Loucy (cell line): ENCODE measurements around the gene EPHB1.

Source experiments
- H2AFZ ChIP-seq: fragments of 200-600 bp; sonication (generic); 2 replicates; pipeline ENCODE4 v1.6.0; 2016; ENCODE audit warnings: antibody characterized with exemption, mild to moderate bottlenecking, low read length, moderate library complexity
- H3F3A ChIP-seq: fragments of 200-600 bp; 2 replicates; pipeline ENCODE4 v1.6.0; 2016; ENCODE audit warnings: antibody characterized with exemption, low read depth, mild to moderate bottlenecking
- H3K27me3 ChIP-seq: fragments of 200-600 bp; sonication (generic); 2 replicates; pipeline ENCODE4 v1.6.1; 2014; ENCODE audit warnings: low read length, mild to moderate bottlenecking; ENCODE audit not compliant: insufficient read depth, poor library complexity, severe bottlenecking
- H3K36me3 ChIP-seq: fragments of 200-600 bp; sonication (generic); 2 replicates; pipeline ENCODE4 v1.6.1; 2016; ENCODE audit warnings: low read length; ENCODE audit not compliant: insufficient read depth
- H3K4me1 ChIP-seq: fragments of 200-600 bp; sonication (generic); 2 replicates; pipeline ENCODE4 v1.5.1; 2014; ENCODE audit warnings: low read length, mild to moderate bottlenecking; ENCODE audit not compliant: insufficient read depth, poor library complexity, severe bottlenecking
- H3K4me2 ChIP-seq: fragments of 200-600 bp; sonication (generic); 2 replicates; pipeline ENCODE4 v1.6.0; 2014; ENCODE audit warnings: antibody characterized with exemption, low read length, low read depth, mild to moderate bottlenecking; ENCODE audit not compliant: poor library complexity, severe bottlenecking
- H3K4me3 ChIP-seq: fragments of 200-600 bp; sonication (generic); 2 replicates; pipeline ENCODE4 v1.5.1; 2014; ENCODE audit warnings: low read length, mild to moderate bottlenecking, mixed read lengths; ENCODE audit not compliant: poor library complexity, severe bottlenecking
- H3K79me2 ChIP-seq: fragments of 200-600 bp; sonication (generic); 2 replicates; pipeline ENCODE4 v1.6.1; 2014; ENCODE audit warnings: low read length; ENCODE audit not compliant: insufficient read depth
- H3K9ac ChIP-seq: fragments of 200-600 bp; sonication (generic); 2 replicates; pipeline ENCODE4 v1.6.0; 2014; ENCODE audit warnings: mild to moderate bottlenecking, low read depth, low read length, moderate library complexity; ENCODE audit not compliant: poor library complexity, severe bottlenecking
- H3K9me2 ChIP-seq: fragments of 200-600 bp; sonication (generic); replicated peaks from 2 replicates; pipeline ENCODE4 v1.6.1; 2016; ENCODE audit warnings: low read depth, low read length, mixed read lengths
- H3K9me3 ChIP-seq: fragments of 200-600 bp; sonication (generic); 2 replicates; pipeline ENCODE4 v1.6.1; 2014; ENCODE audit warnings: mild to moderate bottlenecking, antibody characterized with exemption, low read length, low read depth; ENCODE audit not compliant: insufficient read depth
- H4K20me1 ChIP-seq: fragments of 200-600 bp; sonication (generic); 2 replicates; pipeline ENCODE4 v1.6.0; 2014; ENCODE audit warnings: antibody characterized with exemption, low read length, mild to moderate bottlenecking; ENCODE audit not compliant: insufficient read depth, poor library complexity, severe bottlenecking
- EZH2phosphoT487 ChIP-seq: fragments of 200-600 bp; IDR thresholded peaks from 2 replicates; pipeline ENCODE4 v1.6.1; 2018; ENCODE audit warnings: antibody characterized with exemption, mild to moderate bottlenecking, moderate library complexity, borderline replicate concordance
- TF ChIP-seq, protein P1 (sequence below): fragments of 200-600 bp; sonication (generic); conservative IDR thresholded peaks from 2 replicates; pipeline ENCODE4 v1.5.1; 2014; ENCODE audit warnings: mild to moderate bottlenecking, antibody characterized with exemption, low read length

EPHB1 gene

DNA sequence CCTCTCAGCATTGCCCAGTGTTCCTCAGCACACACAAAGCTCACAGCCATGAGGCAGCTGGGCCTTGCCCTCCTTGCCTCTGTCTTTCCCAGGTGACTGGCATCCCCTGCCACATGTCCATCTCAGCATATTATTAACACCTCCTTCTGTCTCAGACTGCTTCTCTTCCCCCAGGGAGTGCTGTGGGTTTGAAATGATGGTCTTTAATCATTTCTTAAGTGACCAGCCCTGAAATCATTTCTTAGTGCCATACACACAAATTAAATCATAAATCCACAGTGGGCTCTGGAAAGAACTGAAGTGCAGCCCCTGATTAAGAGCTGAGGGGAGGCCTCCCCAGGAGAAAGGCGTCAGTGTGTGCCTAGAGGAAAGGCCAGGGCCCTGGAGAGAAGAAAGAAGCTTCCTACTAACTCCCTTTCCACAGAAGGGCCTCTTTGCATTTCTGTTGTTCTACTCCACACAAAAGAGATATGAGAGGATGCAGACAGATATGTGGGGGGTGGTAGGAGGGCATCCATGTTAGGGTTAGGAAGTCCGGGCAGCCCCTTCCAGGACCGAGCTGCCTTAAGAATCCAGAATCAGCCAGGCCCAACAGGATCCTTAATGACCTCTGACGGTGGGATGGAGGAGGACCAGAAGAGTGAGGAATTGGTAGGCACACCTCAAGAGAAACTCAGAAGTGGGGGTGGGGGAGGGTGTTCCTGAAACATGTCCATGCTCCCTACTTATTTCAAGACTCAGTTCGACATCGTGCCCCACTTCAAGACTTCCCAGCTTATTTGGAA lies 290.8 kb downstream of the EPHB1 start:
- no peaks in the 10 kb centered on the region for H4K20me1 ChIP-seq
- no peaks in the 10 kb centered on the region for H3F3A ChIP-seq
- no peaks in the 10 kb centered on the region for H3K79me2 ChIP-seq
- no peak overlapping the region for H3K4me3 ChIP-seq
- no peaks in the 10 kb centered on the region for H3K9me3 ChIP-seq
- no peaks in the 10 kb centered on the region for H3K27me3 ChIP-seq
- no peak overlapping the region for H3K9ac ChIP-seq
- H2AFZ ChIP-seq: no peak overlapping the region
- H3K4me1 ChIP-seq: no peaks in the 10 kb centered on the region
- no peak overlapping the region for H3K4me2 ChIP-seq
- no peaks in the 10 kb centered on the region for H3K36me3 ChIP-seq
- no peaks in the 10 kb centered on the region for H3K9me2 ChIP-seq
- TF ChIP-seq, protein P1, sequence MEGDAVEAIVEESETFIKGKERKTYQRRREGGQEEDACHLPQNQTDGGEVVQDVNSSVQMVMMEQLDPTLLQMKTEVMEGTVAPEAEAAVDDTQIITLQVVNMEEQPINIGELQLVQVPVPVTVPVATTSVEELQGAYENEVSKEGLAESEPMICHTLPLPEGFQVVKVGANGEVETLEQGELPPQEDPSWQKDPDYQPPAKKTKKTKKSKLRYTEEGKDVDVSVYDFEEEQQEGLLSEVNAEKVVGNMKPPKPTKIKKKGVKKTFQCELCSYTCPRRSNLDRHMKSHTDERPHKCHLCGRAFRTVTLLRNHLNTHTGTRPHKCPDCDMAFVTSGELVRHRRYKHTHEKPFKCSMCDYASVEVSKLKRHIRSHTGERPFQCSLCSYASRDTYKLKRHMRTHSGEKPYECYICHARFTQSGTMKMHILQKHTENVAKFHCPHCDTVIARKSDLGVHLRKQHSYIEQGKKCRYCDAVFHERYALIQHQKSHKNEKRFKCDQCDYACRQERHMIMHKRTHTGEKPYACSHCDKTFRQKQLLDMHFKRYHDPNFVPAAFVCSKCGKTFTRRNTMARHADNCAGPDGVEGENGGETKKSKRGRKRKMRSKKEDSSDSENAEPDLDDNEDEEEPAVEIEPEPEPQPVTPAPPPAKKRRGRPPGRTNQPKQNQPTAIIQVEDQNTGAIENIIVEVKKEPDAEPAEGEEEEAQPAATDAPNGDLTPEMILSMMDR: no peak
- TF ChIP-seq EZH2phosphoT487: no peak

DNA sequence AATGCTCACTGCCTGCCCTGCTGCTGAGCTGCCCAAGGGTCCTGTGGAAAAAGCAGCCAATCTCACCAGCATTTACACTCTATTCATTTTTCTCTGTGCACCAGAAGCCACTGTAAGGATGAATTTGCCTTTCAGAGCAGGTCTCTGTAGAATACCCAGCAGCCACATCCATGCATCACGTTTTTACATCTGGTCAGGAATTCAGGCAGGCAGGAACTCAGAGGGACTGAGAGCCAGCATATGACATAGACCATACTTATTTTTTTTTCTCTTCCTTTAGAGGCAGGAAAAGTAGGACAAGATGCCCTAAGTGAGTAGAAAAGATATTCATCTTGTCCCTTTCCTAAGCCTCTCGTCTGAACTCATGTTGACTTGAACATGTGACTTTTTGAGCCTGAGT lies 292.7 kb downstream of the EPHB1 start:
- H3K27me3 ChIP-seq: no peaks in the 10 kb centered on the region
- H3K79me2 ChIP-seq: no peaks in the 10 kb centered on the region
- H3K4me3 ChIP-seq: no peak overlapping the region
- H3K4me1 ChIP-seq: no peaks in the 10 kb centered on the region
- H4K20me1 ChIP-seq: no peaks in the 10 kb centered on the region
- H3K9ac ChIP-seq: no peak overlapping the region
- no peaks in the 10 kb centered on the region for H3K9me2 ChIP-seq
- H3K9me3 ChIP-seq: no peaks in the 10 kb centered on the region
- no peak overlapping the region for H3K4me2 ChIP-seq
- no peak for TF ChIP-seq EZH2phosphoT487
- TF ChIP-seq, protein P1: no peak
- H3F3A ChIP-seq: no peaks in the 10 kb centered on the region
- no peaks in the 10 kb centered on the region for H3K36me3 ChIP-seq
- H2AFZ ChIP-seq: no peak overlapping the region

DNA sequence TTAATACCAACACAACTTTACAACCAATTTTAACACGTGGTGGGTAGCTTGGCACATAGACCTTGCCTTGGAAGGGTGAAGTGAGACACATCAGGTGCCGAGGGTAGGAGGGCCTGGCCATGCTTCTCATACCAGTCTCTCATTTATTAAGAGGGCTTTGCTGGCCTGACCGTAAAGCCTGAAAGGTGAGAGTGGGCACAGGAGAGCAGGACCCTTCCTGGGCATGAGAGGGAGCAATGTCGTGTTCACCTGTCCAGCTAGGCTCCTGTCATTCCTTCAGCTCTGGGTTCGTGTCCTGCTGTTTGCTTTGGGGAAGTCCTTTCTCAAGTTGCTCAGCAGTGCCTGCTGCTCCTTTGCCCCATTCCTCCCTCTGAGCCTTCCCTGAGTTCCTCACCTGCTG lies 294.4 kb downstream of the EPHB1 start:
- no peaks in the 10 kb centered on the region for H3K27me3 ChIP-seq
- H4K20me1 ChIP-seq: no peaks in the 10 kb centered on the region
- H3K9me3 ChIP-seq: no peaks in the 10 kb centered on the region
- no peak overlapping the region for H3K9ac ChIP-seq
- no peaks in the 10 kb centered on the region for H3K79me2 ChIP-seq
- no peaks in the 10 kb centered on the region for H3K9me2 ChIP-seq
- H3K4me2 ChIP-seq: no peak overlapping the region
- H3K4me1 ChIP-seq: no peaks in the 10 kb centered on the region
- H3K36me3 ChIP-seq: no peaks in the 10 kb centered on the region
- TF ChIP-seq, protein P1: no peak
- TF ChIP-seq EZH2phosphoT487: no peak
- H3F3A ChIP-seq: no peaks in the 10 kb centered on the region
- no peak overlapping the region for H2AFZ ChIP-seq
- no peak overlapping the region for H3K4me3 ChIP-seq
